HG03575 (cell line): ENCODE data around the gene MBD5.
"Not testable (repeated sequence)": the region's sequence is repeated elsewhere in the genome, so short reads cannot be mapped to it uniquely, and the experiment has no call there.

Experiments used
- ATAC-seq: cut with Tn5 transposase; IDR thresholded peaks from one replicate; pipeline ENCODE4 v1.9.1; 2021; ENCODE audit not compliant: unreplicated experiment, insufficient number of reproducible peaks, low FRiP score; ENCODE audit errors: extremely low read depth

MBD5 gene

GRCh38 chr2:148526509-148527346 lies 505.8 kb downstream of the MBD5 start:
- ATAC-seq: no peak

- ATAC-seq: no peak
Observed at GRCh38 chr2:148527488-148528340, 506.8 kb downstream of the MBD5 start.

GRCh38 chr2:148528356-148529064 lies 507.6 kb downstream of the MBD5 start:
- ATAC-seq: no peak

GRCh38 chr2:148529745-148530144 lies 508.9 kb downstream of the MBD5 start:
- no peak for ATAC-seq

- no peak for ATAC-seq
Observed at GRCh38 chr2:148530350-148530749, 509.5 kb downstream of the MBD5 start.

GRCh38 chr2:148531235-148531634 lies 510.3 kb downstream of the MBD5 start:
- no peak for ATAC-seq

GRCh38 chr2:148531669-148532428 lies 511.0 kb downstream of the MBD5 start:
- ATAC-seq: no peak

- no peak for ATAC-seq
Observed at GRCh38 chr2:148533004-148533403, 512.1 kb downstream of the MBD5 start.

GRCh38 chr2:148533685-148534084 lies 512.8 kb downstream of the MBD5 start:
- no peak for ATAC-seq

GRCh38 chr2:148534416-148535204 lies 513.7 kb downstream of the MBD5 start:
- ATAC-seq: no peak

GRCh38 chr2:148538375-148538774 lies 517.5 kb downstream of the MBD5 start:
- ATAC-seq: no peak

GRCh38 chr2:148540022-148540421 lies 519.1 kb downstream of the MBD5 start:
- no peak for ATAC-seq

- ATAC-seq: no peak
Observed at GRCh38 chr2:148541792-148542191, 520.9 kb downstream of the MBD5 start.

GRCh38 chr2:148542614-148543013 lies 521.7 kb downstream of the MBD5 start:
- no peak for ATAC-seq

- ATAC-seq: not testable (repeated sequence)
Observed at GRCh38 chr2:148543088-148543540, 522.2 kb downstream of the MBD5 start.

GRCh38 chr2:148545390-148546256 lies 524.7 kb downstream of the MBD5 start:
- ATAC-seq: no peak

- no peak for ATAC-seq
Observed at GRCh38 chr2:148546270-148546669, 525.4 kb downstream of the MBD5 start.
